Fibroblast of skin of abdomen (primary cell): Measurements from ENCODE around the gene PPCS. TPM values are rescaled to one million over a fixed set of nuclear protein-coding genes. Genes with fewer than 3 reads are reported as not detected.
A peak's percentile ranks its signal among the peaks of the same experiment; 100 is the strongest.

ENCODE experiments used
- DNase-seq: peaks from one replicate; pipeline ENCODE4 v3.0.0-alpha.2; 2013
- polyA plus RNA-seq, 2 experiments: library from polyadenylated mRNA; unstranded; fragments of 120-200 nt; gene quantifications; one replicate each; pipeline ENCODE4 v1.2.1, GENCODE V29; 2013; ENCODE audit not compliant: insufficient read length in 2 of 2

Gene PPCS
- 37.0 TPM for polyA plus RNA-seq (2013, experiment 1 of 2; ENCODE audit: insufficient read length)
- 36.7 TPM for polyA plus RNA-seq (2013, experiment 2 of 2; ENCODE audit: insufficient read length)

DNA sequence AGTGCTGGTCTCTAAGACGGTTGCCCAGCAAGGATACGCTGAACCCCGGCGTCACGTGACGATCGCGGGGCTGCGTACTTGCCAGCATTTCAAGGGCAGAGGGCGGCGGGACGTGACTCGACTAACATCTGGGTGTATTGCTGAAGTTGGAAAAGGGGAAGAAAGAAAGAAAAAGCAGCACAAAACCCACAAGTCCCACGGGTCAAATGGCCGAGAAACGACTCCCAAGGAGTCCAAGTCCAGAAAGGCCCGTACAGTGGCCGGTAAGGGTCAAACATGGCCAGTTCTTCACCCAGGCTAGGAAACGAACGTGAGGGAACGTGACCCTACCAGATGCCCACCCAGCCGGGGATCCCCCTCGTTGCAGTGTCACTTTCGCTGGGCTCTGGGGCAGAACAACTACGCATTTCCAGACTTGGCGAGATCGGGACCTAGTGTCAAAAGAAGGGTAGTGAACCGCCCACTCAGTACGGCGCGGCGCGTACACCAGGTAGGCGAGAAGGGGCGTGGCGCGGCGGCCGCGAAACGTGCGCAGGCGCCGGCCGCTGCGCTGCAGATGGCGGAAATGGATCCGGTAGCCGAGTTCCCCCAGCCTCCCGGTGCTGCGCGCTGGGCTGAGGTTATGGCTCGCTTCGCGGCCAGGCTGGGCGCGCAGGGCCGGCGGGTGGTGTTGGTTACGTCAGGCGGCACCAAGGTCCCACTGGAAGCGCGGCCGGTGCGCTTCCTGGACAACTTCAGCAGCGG, at the start of gene PPCS, which contains the start of gene ZMYND12:
TSS of gene PPCS (plus strand) at position 534 of the 744 bp plus-strand sequence. CDS start at position 557, 23 bp downstream.
TSS of gene ZMYND12 (minus strand) at position 13 of the 744 bp plus-strand sequence. CDS start 25 bp downstream, outside the sequence.
- DNase-seq = peak; percentile 84

GRCh38 chr1:42414551-42415496, 41.5 kb upstream of the PPCS start:
- no peak for DNase-seq

GRCh38 chr1:42417166-42417565, 39.2 kb upstream of the PPCS start:
- DNase-seq = no peak

DNA sequence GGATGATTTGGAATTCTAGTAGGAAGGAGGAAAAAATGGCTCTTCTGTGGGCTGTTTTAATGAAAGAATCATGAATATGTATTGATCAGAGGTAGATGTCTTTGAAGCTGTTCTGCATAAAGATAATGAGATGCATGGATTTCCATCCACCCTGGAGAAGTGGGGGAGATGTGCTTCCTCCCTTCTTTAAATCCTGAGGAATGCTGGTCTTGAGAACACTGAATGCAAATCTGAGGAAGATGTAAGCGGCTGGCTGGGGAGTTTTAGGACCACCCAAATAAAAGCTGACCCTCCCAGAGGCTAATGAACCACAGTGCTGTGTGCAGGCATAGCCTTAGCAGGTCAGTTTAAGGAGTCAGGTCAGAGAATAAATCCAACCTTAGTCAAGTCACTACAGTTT, 37.8 kb upstream of the PPCS start:
- no peak for DNase-seq

GRCh38 chr1:42419126-42419821, 37.1 kb upstream of the PPCS start:
- no peak for DNase-seq

DNA sequence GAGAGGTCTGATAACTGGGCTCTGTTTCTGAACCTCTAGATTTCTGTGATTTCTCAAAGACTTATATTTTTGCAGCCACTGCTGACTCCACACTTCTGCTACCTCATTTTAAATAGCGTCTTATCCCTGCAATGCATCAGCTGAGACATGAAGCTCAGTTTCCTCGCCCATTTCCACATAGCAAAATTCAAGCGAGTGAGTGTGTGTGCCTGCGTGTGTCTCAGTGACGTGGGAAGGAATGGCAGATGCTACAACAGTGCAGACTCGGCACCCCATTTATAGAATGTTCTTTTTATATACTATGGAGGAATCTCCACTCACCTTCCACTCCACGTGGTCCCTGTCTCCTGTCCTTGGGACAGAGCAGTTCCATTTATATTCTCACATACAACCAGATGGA, 36.2 kb upstream of the PPCS start:
- no peak for DNase-seq

DNA sequence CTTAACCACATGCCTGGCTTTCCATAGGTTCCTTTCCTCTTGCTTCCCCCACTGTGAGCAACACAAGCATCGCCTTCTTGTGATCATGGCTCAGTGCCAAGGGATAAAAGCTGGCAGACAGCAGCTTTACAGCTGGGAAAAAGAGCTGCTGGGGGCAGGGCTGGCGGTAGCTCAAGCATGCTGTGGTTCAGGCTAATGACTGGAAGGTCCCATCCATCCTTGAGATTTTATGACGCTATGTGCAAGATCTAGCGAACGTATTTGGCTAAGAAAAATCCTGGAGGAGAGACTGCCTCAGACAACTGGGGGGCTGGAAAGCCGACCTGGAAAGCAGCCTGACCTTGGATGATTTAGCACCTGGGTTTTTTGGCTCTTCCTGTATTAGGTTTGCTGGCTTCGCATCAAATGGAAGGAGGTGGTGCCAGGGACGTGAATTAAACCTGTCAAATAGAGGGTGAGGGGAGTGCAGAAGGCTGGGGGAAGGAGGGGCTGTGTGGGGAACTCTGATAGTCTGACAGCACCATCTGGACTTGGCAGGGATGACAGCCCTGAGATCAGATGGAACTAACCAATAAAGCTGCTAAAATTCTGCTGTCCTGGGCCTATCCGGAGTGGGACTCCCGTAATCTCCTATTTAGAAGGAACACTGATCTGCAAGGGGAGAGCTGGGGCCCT, 35.3 kb upstream of the PPCS start:
- DNase-seq = peak; percentile 100

- DNase-seq = peak; percentile 48
Observed at GRCh38 chr1:42422737-42423136, 33.6 kb upstream of the PPCS start.

- no peak for DNase-seq
Observed at GRCh38 chr1:42423681-42424080, 32.7 kb upstream of the PPCS start.

- peak; percentile 65 for DNase-seq
Observed at GRCh38 chr1:42424201-42424600, 32.1 kb upstream of the PPCS start.

DNA sequence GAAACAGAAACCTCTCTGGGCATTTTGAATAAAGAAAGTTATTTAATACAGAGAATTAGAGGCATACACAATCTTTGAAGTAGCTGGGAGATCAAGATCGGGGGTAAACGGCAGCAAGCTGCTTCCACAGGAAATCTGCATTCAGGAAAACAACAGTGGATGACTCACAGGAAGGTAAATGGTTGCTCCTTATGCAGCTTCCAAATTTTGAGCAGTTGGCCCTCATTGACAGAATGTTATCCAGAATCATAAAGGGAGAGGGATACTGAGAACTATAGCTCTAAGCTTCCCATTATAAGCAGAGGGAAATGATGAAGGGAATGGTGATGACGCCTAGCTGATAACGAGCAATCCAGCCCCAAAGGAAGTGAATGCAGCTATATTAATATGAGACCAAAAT, 29.1 kb upstream of the PPCS start:
- no peak for DNase-seq

DNA sequence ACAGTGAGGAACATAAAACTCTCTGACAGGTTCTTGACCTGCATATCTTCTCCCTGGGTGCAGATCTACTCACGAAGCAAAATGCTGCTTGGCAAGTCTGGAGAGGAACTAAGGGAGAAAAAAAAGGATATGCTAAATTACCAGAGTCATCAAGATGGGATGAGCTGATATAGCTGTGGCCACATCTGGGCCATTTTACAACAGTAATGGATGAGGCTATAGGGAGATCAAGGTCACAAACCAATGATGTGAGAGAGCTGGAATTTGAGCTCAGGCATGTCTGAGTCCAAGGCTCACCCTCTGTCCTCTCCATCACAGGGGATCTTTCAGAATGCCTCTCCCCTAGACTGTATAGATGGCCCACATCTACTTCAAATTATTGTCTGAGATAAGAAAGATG, 26.7 kb upstream of the PPCS start:
- DNase-seq = peak; percentile 71

GRCh38 chr1:42430286-42431135, 25.8 kb upstream of the PPCS start:
- DNase-seq = peak; percentile 53

DNA sequence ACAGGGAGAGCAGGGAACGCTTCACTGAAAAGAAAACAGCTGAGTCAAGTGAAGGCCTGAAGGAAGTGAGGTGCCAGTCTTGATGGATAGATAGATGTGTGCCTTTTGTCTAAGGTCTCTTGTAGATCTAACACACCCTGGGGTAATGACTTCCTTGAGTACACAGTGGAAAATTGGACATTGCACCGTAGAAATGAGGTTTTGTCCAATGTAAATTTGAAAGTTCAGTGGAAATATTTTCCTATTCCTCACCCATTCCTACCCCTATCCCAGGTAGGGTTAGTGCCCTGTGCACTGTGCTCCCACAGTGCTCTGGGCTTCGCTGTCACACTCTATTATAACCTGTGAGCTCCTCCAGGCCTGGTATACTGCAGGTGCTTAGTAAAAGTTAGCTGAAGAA, 24.8 kb upstream of the PPCS start:
- no peak for DNase-seq

DNA sequence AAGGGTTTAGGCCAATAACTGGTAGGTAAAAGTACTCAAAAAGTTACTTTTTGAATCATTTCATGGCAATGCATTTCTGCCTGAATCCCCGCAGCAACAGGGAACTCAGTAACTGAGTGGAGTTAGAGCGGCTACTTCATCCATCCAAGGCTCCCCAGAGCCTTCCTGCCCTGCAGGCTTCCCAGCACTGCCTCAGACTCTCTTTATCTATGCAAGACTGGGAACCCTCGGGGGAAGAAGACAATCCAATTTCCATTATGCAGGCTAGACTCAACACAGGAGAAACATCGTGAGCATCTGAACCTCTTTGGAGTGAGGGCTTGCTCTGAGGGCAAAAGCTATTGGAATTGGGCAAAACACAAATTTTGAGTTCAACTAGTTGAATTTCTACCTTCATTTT, 23.6 kb upstream of the PPCS start:
- no peak for DNase-seq

DNA sequence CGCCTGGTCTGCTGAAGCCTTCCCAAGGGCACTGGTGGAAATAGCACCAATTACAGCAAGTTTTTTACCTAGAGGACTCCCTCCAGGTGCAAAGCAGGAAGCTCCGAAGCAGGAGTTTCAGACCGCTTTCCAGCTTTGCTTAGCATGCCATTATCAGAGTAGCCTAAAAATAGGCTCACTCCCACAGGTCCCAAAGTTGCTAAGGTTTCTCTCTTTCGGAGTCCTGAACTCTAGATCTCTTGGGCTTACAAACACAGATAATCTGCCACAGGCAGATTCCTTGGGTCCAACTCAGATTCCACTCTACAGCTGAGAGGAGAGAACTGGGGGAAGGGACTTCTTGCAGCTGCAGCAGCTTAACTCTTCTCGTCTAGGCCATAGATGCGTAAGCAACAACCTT, 23.0 kb upstream of the PPCS start:
- no peak for DNase-seq

DNA sequence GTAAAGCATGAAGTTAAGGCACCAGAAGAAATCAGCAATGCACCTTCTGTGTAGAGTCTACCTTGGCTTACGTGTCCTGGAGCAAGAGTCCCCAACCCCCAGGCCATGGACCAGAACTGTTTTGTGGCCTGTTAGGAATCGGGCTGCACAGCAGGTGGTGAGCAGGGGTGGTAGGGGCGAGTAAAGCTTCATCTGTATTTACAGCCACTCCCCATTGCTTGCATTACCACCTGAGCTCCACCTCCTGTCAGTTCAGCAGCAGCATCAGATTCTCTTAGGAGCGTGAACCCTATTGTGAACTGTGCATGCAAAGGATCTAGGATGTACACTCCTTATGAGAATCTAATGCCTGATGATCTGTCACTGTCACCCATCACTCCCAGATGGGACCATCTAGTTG, 22.0 kb upstream of the PPCS start:
- DNase-seq = no peak

DNA sequence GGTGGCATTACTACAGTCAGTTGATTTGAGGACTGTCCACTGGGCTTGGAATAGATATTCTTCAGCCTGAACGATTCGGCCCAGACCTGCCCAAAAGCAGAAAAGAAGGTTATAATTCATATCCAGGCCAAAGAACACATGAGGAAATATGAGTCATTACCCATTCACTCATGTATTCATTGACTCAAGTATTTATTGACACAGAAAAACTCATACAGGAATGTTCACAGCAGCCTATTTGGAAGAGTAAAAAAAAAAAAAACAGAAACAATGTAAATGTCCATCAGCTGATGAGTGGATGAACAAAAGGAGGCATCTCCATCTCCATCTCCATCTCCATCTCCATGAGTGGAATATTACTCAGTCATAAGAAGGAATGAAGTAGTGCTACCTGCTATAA, 16.4 kb upstream of the PPCS start:
- DNase-seq = peak; percentile 82

- DNase-seq = no peak
Observed at GRCh38 chr1:42442662-42443061, 13.7 kb upstream of the PPCS start.

GRCh38 chr1:42449256-42449655, 7.1 kb upstream of the PPCS start:
- no peak for DNase-seq

GRCh38 chr1:42450061-42450460, 6.3 kb upstream of the PPCS start:
- no peak for DNase-seq
